ENCODE data around the gene CREBRF.

DNA sequence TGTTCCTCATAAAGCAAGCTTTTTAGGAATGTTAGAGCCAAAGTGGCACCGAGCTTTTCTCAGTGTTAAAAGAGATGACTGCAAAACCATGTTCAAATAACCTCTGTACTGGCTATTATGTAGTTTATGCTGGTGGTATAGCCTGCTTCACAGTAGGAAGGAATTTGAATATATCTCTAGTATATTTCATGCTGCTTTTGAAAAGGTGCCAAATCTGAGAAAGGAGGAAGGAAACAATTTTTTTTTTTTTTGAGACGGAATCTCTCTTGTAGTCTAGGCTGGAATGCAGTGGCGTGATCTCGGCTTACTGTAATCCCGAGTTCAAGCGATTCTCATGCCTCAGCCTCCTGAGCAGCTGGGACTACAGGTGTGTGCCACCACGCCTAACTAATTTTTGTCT lies 13.5 kb downstream of the CREBRF start:
- no peak for TF ChIP-seq BACH1 (IDR thresholded peaks at IDR 0.05; ENCODE audit: low read length)
- TF ChIP-seq, protein P1, sequence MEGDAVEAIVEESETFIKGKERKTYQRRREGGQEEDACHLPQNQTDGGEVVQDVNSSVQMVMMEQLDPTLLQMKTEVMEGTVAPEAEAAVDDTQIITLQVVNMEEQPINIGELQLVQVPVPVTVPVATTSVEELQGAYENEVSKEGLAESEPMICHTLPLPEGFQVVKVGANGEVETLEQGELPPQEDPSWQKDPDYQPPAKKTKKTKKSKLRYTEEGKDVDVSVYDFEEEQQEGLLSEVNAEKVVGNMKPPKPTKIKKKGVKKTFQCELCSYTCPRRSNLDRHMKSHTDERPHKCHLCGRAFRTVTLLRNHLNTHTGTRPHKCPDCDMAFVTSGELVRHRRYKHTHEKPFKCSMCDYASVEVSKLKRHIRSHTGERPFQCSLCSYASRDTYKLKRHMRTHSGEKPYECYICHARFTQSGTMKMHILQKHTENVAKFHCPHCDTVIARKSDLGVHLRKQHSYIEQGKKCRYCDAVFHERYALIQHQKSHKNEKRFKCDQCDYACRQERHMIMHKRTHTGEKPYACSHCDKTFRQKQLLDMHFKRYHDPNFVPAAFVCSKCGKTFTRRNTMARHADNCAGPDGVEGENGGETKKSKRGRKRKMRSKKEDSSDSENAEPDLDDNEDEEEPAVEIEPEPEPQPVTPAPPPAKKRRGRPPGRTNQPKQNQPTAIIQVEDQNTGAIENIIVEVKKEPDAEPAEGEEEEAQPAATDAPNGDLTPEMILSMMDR (IDR thresholded peaks at IDR 0.05; ENCODE audit: control extremely low read depth in 1 of 3, insufficient read depth in 1 of 3, low read depth in 1 of 3, low read length in 3 of 3), result no peak
- TF ChIP-seq ZNF274 (IDR thresholded peaks at IDR 0.05; ENCODE audit: borderline replicate concordance, extremely low read depth, low read length), result no peak
- no peak for TF ChIP-seq CREB1 (IDR thresholded peaks at IDR 0.05)
- no peak for TF ChIP-seq POLR2AphosphoS5 (IDR thresholded peaks at IDR 0.05; ENCODE audit: low read depth, low read length)
- no peak for TF ChIP-seq JUN (IDR thresholded peaks at IDR 0.05; ENCODE audit: low read depth, low read length)
- TF ChIP-seq EP300 (IDR thresholded peaks at IDR 0.05; ENCODE audit: borderline replicate concordance in 1 of 2, low read depth in 2 of 2, low read length in 2 of 2), result no peak
- TF ChIP-seq CBX5 (IDR thresholded peaks at IDR 0.05; ENCODE audit: low read depth, low read length), result no peak
- no peak for TF ChIP-seq TEAD4 (IDR thresholded peaks at IDR 0.05; ENCODE audit: low read depth, low read length)
- no peak for TF ChIP-seq CBX8 (IDR thresholded peaks at IDR 0.05; ENCODE audit: borderline replicate concordance, low read depth, low read length)
- no peak for TF ChIP-seq EZH2 (IDR thresholded peaks at IDR 0.05; ENCODE audit: low read depth, low read length, severe bottlenecking)
- TF ChIP-seq POLR2A (IDR thresholded peaks at IDR 0.05; ENCODE audit: control extremely low read depth in 1 of 2, low read depth in 2 of 2, low read length in 2 of 2), result no peak
- TF ChIP-seq CEBPB (IDR thresholded peaks at IDR 0.05; ENCODE audit: low read depth, low read length), result no peak

Measured in H1 (cell line).